Measurements from ENCODE around the gene TBC1D2B. TPM values are rescaled to one million over a fixed set of nuclear protein-coding genes. Genes with fewer than 3 reads are reported as not detected.

Gene TBC1D2B
- total RNA-seq, 1 experiment from 2014 or later: 18.3 TPM

DNA sequence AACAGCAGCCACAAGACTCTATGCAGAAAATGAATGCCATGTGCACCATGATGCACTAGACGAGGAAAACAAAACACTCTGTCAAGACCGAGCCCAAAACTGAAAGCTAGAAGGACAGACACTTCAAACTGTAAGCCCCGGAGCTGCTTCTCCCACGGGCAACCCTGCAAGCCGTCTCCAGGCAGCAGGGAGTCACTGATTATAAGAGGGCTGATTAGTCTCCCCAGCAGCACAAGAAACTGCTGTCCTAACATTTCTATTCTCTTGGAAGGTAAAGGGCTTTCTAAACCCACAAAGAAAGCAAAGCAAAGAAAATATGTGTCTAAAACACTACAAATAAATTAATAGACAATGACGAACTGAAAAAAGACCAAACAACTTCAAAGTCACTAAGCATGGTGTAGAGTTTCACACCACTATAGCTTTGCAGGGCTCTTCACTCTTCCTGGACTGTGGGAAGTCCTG is 15.5 kb downstream of the TBC1D2B start:
- peaks cover 8% of the 10 kb centered on the region for H3K4me1 Mint-ChIP-seq
- ChIA-PET POLR2A (interaction anchor here (0.8 kb wide), 1 partner anchor 14 kb away, joined by 3 read pairs; no protein-coding TSS in a partner anchor), CTCF (interaction anchor here (0.8 to 2.1 kb wide), 7 partner anchors 9 to 445 kb away, joined by 3 to 9 read pairs (median 4); no protein-coding TSS in a partner anchor)
- H3K4me3 Mint-ChIP-seq: no peak overlapping the region
- DNase-seq (ENCODE audit: low spot score) (peak; percentile 7), ATAC-seq (no peak)
- no peaks in the 10 kb centered on the region for H3K36me3 Mint-ChIP-seq
- H3K9me3 Mint-ChIP-seq: no peaks in the 10 kb centered on the region
- H3K27me3 Mint-ChIP-seq (ENCODE audit: low read depth): no peaks in the 10 kb centered on the region
- TF ChIP-seq SMAD4 (CRISPR knock-in tag; IDR thresholded peaks at IDR 0.05): no peak
- H3K27ac Mint-ChIP-seq: no peak overlapping the region

DNA sequence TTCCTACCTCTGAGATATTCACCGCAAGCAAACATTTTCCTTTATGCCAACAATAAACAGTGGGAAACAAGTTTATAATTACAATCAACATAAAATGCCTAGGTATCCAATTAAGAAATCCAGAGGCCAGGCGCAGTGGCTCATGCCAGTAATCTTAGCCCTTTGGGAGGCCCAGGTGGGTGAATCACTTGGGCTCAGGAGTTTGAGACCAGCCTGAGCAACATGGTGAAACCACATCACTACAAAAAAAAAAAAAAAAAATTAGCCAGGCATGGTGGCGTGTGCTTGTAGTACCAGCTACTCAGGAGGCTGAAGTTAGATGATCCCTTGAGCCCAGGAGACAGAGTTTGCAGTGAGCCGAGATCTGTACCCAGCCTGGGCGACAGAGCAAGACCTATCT is 17.3 kb downstream of the TBC1D2B start:
- no peak for ATAC-seq
- CTCF ChIA-PET: interaction anchor here (0.6 kb wide), 1 partner anchor 48 kb away, joined by 3 read pairs; no protein-coding TSS in a partner anchor
- no peak overlapping the region for H3K27ac Mint-ChIP-seq
- no peak overlapping the region for H3K4me3 Mint-ChIP-seq
- no peaks in the 10 kb centered on the region for H3K27me3 Mint-ChIP-seq (ENCODE audit: low read depth)
- no peaks in the 10 kb centered on the region for H3K36me3 Mint-ChIP-seq
- DNase-seq (ENCODE audit: low spot score): no peak
- POLR2A ChIA-PET: no interaction called here
- no peaks in the 10 kb centered on the region for H3K9me3 Mint-ChIP-seq
- H3K4me1 Mint-ChIP-seq: peaks cover 19% of the 10 kb centered on the region
- TF ChIP-seq, protein P1, sequence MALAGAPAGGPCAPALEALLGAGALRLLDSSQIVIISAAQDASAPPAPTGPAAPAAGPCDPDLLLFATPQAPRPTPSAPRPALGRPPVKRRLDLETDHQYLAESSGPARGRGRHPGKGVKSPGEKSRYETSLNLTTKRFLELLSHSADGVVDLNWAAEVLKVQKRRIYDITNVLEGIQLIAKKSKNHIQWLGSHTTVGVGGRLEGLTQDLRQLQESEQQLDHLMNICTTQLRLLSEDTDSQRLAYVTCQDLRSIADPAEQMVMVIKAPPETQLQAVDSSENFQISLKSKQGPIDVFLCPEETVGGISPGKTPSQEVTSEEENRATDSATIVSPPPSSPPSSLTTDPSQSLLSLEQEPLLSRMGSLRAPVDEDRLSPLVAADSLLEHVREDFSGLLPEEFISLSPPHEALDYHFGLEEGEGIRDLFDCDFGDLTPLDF (CRISPR knock-in tag; IDR thresholded peaks at IDR 0.05): no peak
- TF ChIP-seq PRRX2 (CRISPR knock-in tag; IDR thresholded peaks at IDR 0.05) (no peak), TP53 (CRISPR knock-in tag; IDR thresholded peaks at IDR 0.05) (no peak), GABPB1 (CRISPR knock-in tag; IDR thresholded peaks at IDR 0.05) (no peak), MXD4 (CRISPR knock-in tag; IDR thresholded peaks at IDR 0.05; ENCODE audit: borderline replicate concordance) (no peak), ERG (CRISPR knock-in tag; IDR thresholded peaks at IDR 0.05) (no peak), GTF2I (CRISPR knock-in tag; conservative IDR thresholded peaks at IDR 0.05) (no peak), SMAD4 (CRISPR knock-in tag; IDR thresholded peaks at IDR 0.05) (no peak)
- TF ChIP-seq, protein P2, sequence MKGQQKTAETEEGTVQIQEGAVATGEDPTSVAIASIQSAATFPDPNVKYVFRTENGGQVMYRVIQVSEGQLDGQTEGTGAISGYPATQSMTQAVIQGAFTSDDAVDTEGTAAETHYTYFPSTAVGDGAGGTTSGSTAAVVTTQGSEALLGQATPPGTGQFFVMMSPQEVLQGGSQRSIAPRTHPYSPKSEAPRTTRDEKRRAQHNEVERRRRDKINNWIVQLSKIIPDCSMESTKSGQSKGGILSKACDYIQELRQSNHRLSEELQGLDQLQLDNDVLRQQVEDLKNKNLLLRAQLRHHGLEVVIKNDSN (CRISPR knock-in tag; IDR thresholded peaks at IDR 0.05): no peak

DNA sequence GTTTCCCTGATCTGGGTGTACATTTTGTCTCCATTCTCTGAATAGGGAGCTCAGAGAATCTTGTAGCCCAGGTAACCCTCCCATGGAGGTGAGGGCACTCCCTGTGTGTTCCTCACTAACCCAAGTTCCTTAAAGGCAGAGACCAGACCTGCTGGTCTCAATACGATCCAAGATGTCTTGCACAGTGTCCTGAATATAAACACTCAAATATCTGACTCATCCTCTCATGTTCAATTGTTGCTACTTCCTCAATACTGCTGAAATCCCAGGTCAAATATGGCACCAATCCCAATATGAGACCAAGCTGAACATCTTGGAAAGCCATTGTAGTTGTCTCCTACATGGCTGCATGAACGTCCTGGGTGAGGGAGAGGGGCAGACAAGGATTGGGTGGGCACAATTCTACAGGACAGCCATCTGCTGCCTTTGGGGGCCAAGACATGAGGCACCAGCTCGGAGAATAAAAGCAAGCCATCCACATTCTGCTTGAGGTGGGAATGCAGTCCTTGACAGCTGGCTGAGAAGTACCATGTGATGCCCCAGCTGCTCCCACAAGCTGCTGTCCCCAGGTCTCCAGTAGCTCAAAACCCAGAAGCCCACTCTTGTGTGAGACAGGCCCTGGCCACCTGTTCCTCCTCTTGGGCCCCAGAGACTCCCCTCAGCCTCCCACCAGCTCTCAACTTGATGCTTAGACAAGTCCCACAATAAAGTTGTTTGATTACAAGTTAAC is 18.2 kb downstream of the TBC1D2B start:
- Mint-ChIP-seq H3K4me3 (no peak overlapping the region), H3K4me1 (peaks cover 19% of the 10 kb centered on the region), H3K36me3 (no peaks in the 10 kb centered on the region), H3K9me3 (no peaks in the 10 kb centered on the region), H3K27me3 (ENCODE audit: low read depth) (no peaks in the 10 kb centered on the region), H3K27ac (peak overlapping the region; percentile 17; the same call in 1 of the 2 replicates)
- TF ChIP-seq OVOL2 (CRISPR knock-in tag; IDR thresholded peaks at IDR 0.05; ENCODE audit: borderline replicate concordance) (no peak), SOX15 (CRISPR knock-in tag; IDR thresholded peaks at IDR 0.05) (no peak), FOXP1 (CRISPR knock-in tag; IDR thresholded peaks at IDR 0.05; ENCODE audit: borderline replicate concordance) (no peak), HMGA2 (CRISPR knock-in tag; IDR thresholded peaks at IDR 0.05) (no peak), ATF1 (CRISPR knock-in tag; IDR thresholded peaks at IDR 0.05) (no peak), TCF7 (CRISPR knock-in tag; IDR thresholded peaks at IDR 0.05; ENCODE audit: low read depth) (no peak)
- TF ChIP-seq, protein P3, sequence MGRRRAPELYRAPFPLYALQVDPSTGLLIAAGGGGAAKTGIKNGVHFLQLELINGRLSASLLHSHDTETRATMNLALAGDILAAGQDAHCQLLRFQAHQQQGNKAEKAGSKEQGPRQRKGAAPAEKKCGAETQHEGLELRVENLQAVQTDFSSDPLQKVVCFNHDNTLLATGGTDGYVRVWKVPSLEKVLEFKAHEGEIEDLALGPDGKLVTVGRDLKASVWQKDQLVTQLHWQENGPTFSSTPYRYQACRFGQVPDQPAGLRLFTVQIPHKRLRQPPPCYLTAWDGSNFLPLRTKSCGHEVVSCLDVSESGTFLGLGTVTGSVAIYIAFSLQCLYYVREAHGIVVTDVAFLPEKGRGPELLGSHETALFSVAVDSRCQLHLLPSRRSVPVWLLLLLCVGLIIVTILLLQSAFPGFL (CRISPR knock-in tag; IDR thresholded peaks at IDR 0.05; ENCODE audit: borderline replicate concordance): no peak
- TF ChIP-seq, protein P4, sequence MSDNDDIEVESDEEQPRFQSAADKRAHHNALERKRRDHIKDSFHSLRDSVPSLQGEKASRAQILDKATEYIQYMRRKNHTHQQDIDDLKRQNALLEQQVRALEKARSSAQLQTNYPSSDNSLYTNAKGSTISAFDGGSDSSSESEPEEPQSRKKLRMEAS (CRISPR knock-in tag; IDR thresholded peaks at IDR 0.05): no peak
- TF ChIP-seq, protein P5, sequence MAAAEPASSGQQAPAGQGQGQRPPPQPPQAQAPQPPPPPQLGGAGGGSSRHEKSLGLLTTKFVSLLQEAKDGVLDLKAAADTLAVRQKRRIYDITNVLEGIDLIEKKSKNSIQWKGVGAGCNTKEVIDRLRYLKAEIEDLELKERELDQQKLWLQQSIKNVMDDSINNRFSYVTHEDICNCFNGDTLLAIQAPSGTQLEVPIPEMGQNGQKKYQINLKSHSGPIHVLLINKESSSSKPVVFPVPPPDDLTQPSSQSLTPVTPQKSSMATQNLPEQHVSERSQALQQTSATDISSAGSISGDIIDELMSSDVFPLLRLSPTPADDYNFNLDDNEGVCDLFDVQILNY (CRISPR knock-in tag; IDR thresholded peaks at IDR 0.05): no peak
- TF ChIP-seq, protein P6, sequence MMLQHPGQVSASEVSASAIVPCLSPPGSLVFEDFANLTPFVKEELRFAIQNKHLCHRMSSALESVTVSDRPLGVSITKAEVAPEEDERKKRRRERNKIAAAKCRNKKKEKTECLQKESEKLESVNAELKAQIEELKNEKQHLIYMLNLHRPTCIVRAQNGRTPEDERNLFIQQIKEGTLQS (CRISPR knock-in tag; conservative IDR thresholded peaks at IDR 0.05): no peak
- CTCF ChIA-PET: interaction anchor here (1.3 to 1.5 kb wide), 2 partner anchors 49 to 150 kb away, joined by 5 read pairs; no protein-coding TSS in a partner anchor
- POLR2A ChIA-PET: no interaction called here
- peak; percentile 4 for DNase-seq (ENCODE audit: low spot score)
- ATAC-seq: no peak

Measured in WTC11 (cell line).